MM.1S (cell line): ENCODE results near the gene WDR70.

ENCODE experiments used
- DNase-seq: peaks from one replicate; pipeline ENCODE4 v3.0.0-alpha.2; 2015
- H2AFZ ChIP-seq: fragments of 300-600 bp; sonication (generic); 2 replicates; pipeline ENCODE4 v1.6.0; 2016; ENCODE audit warnings: antibody characterized with exemption, low read length
- H3F3A ChIP-seq: fragments of 300-600 bp; sonication (generic); 2 replicates; pipeline ENCODE4 v1.6.1; 2016; ENCODE audit warnings: mild to moderate bottlenecking, antibody characterized with exemption, low read length, moderate library complexity, mixed read lengths; ENCODE audit not compliant: insufficient read depth
- H3K27ac ChIP-seq: fragments of 300-600 bp; sonication (generic); 2 replicates; pipeline ENCODE4 v1.5.1; 2016; ENCODE audit warnings: mild to moderate bottlenecking, low read length
- H3K27me3 ChIP-seq: fragments of 300-600 bp; sonication (generic); replicated peaks from 2 replicates; pipeline ENCODE4 v1.6.0; 2016; ENCODE audit warnings: low read length; ENCODE audit not compliant: insufficient read depth
- H3K36me3 ChIP-seq: fragments of 300-600 bp; sonication (generic); replicated peaks from 2 replicates; pipeline ENCODE4 v1.6.1; 2016; ENCODE audit warnings: mild to moderate bottlenecking, low read length, mixed read lengths; ENCODE audit not compliant: insufficient read depth
- H3K4me1 ChIP-seq: fragments of 300-600 bp; sonication (generic); 2 replicates; pipeline ENCODE4 v1.6.1; 2016; ENCODE audit warnings: low read length, mixed read lengths
- H3K4me2 ChIP-seq: fragments of 300-600 bp; sonication (generic); 2 replicates; pipeline ENCODE4 v1.6.0; 2016; ENCODE audit warnings: low read depth, low read length
- H3K4me3 ChIP-seq: fragments of 300-600 bp; sonication (generic); 2 replicates; pipeline ENCODE4 v1.5.1; 2016; ENCODE audit warnings: low read length, mixed read lengths
- H3K79me2 ChIP-seq: fragments of 300-600 bp; sonication (generic); 2 replicates; pipeline ENCODE4 v1.6.1; 2016; ENCODE audit warnings: mixed run types, low read length, mixed read lengths
- H3K9ac ChIP-seq: fragments of 300-600 bp; sonication (generic); 2 replicates; pipeline ENCODE4 v1.6.1; 2016; ENCODE audit warnings: low read length, mixed read lengths
- H3K9me2 ChIP-seq: fragments of 300-600 bp; sonication (generic); replicated peaks from 2 replicates; pipeline ENCODE4 v1.6.1; 2016; ENCODE audit warnings: mild to moderate bottlenecking, low read length, mixed read lengths; ENCODE audit not compliant: insufficient read depth
- H3K9me3 ChIP-seq: fragments of 300-600 bp; sonication (generic); replicated peaks from 2 replicates; pipeline ENCODE4 v1.6.1; 2016; ENCODE audit warnings: mild to moderate bottlenecking, low read length, mixed read lengths; ENCODE audit not compliant: insufficient read depth
- H4K20me1 ChIP-seq: fragments of 300-600 bp; sonication (generic); 2 replicates; pipeline ENCODE4 v1.6.1; 2016; ENCODE audit warnings: mild to moderate bottlenecking, low read length, moderate library complexity, mixed read lengths; ENCODE audit not compliant: insufficient read depth
- CTCF ChIP-seq: fragments of 300-600 bp; sonication (generic); IDR thresholded peaks from 2 replicates; pipeline ENCODE4 v1.5.1; 2016; ENCODE audit warnings: antibody characterized with exemption, low read length, mixed read lengths
- EZH2 ChIP-seq: fragments of 300-600 bp; sonication (generic); optimal IDR thresholded peaks from 2 replicates; pipeline ENCODE3; 2017; ENCODE audit warnings: low read depth, mild to moderate bottlenecking, antibody characterized with exemption, low read length, mixed read lengths
- EZH2phosphoT487 ChIP-seq: fragments of 300-600 bp; sonication (generic); IDR thresholded peaks from 2 replicates; pipeline ENCODE4 v1.6.1; 2018; ENCODE audit warnings: antibody characterized with exemption, low read length

WDR70 gene

GRCh38 chr5:37727238-37727637 is 348.1 kb downstream of the WDR70 start:
- Histone ChIP-seq H3K4me3 (no peak overlapping the region), H3K4me2 (no peak overlapping the region), H3K36me3 (no peaks in the 10 kb centered on the region), H3F3A (no peaks in the 10 kb centered on the region), H3K9ac (no peak overlapping the region), H3K9me2 (no peaks in the 10 kb centered on the region), H3K27me3 (no peaks in the 10 kb centered on the region), H3K27ac (no peak overlapping the region), H3K9me3 (no peaks in the 10 kb centered on the region), H3K79me2 (no peaks in the 10 kb centered on the region), H2AFZ (no peak overlapping the region), H3K4me1 (peaks cover 7% of the 10 kb centered on the region), H4K20me1 (no peaks in the 10 kb centered on the region)
- TF ChIP-seq EZH2phosphoT487: no peak
- no peak for TF ChIP-seq EZH2
- TF ChIP-seq CTCF: no peak
- DNase-seq: no peak

- Histone ChIP-seq H3K27me3 (no peaks in the 10 kb centered on the region), H3K9me2 (no peaks in the 10 kb centered on the region), H3K36me3 (no peaks in the 10 kb centered on the region), H3F3A (peaks cover 9% of the 10 kb centered on the region), H3K4me1 (peaks cover 15% of the 10 kb centered on the region), H3K4me2 (no peak overlapping the region), H3K9ac (no peak overlapping the region), H2AFZ (no peak overlapping the region), H3K79me2 (no peaks in the 10 kb centered on the region), H3K9me3 (no peaks in the 10 kb centered on the region), H4K20me1 (no peaks in the 10 kb centered on the region), H3K27ac (no peak overlapping the region), H3K4me3 (no peak overlapping the region)
- no peak for TF ChIP-seq EZH2
- no peak for TF ChIP-seq EZH2phosphoT487
- TF ChIP-seq CTCF: no peak
- no peak for DNase-seq
Measured at GRCh38 chr5:37730896-37731455, 351.9 kb downstream of the WDR70 start.

- no peaks in the 10 kb centered on the region for H4K20me1 ChIP-seq
- peaks cover 41% of the 10 kb centered on the region for H3K4me1 ChIP-seq
- DNase-seq: no peak
- peaks cover 21% of the 10 kb centered on the region for H3F3A ChIP-seq
- H3K9ac ChIP-seq: no peak overlapping the region
- H3K9me2 ChIP-seq: no peaks in the 10 kb centered on the region
- H3K9me3 ChIP-seq: no peaks in the 10 kb centered on the region
- no peaks in the 10 kb centered on the region for H3K27me3 ChIP-seq
- H3K36me3 ChIP-seq: no peaks in the 10 kb centered on the region
- H3K27ac ChIP-seq: no peak overlapping the region
- no peak overlapping the region for H2AFZ ChIP-seq
- no peak for TF ChIP-seq CTCF
- TF ChIP-seq EZH2phosphoT487: no peak
- TF ChIP-seq EZH2: no peak
- no peak overlapping the region for H3K4me3 ChIP-seq
- H3K79me2 ChIP-seq: no peaks in the 10 kb centered on the region
- H3K4me2 ChIP-seq: no peak overlapping the region
Measured at GRCh38 chr5:37734114-37734513, 355.0 kb downstream of the WDR70 start.
